ENCODE data around the gene NECAB3.
A peak's percentile ranks its signal among the peaks of the same experiment; 100 is the strongest.

DNA sequence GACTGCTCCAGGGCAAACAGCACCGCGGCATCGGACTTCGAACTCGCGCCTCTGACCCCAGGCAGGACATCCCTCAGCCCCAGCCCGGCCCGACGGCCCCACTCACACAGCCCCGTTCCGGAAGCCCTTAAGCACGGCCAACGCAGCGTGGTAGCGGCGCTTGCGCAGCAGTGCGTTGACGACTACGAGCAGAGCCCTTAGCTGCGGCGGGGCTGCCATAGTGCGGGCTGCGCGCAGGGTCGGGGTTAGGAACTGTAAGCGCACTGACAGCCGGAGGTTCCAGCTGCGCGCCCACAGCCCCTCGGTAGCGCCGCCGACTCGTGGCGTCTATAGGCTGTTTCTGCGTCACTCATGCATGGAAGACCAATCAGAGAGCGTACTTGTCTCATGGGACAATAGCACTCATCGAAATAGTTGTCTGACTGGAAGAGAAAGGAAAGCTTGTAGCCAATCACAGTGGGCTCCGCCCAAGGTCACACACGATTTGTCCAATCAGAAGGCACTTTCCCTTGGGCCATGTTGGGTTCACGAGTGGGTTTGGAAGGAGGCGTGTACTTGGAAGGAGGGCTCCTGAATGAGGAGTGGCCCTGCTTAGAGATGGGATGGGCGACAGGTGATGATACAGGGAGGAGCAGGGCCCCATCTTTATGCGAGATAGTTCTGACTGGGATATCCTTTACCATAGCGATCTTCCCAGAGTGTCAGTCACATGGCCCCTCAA is 45.9 kb upstream of the NECAB3 start, which contains the start of gene PXMP4:
- TF ChIP-seq POLR2A (IDR thresholded peaks at IDR 0.05; ENCODE audit: low read depth) = no peak
- TF ChIP-seq, protein P1, sequence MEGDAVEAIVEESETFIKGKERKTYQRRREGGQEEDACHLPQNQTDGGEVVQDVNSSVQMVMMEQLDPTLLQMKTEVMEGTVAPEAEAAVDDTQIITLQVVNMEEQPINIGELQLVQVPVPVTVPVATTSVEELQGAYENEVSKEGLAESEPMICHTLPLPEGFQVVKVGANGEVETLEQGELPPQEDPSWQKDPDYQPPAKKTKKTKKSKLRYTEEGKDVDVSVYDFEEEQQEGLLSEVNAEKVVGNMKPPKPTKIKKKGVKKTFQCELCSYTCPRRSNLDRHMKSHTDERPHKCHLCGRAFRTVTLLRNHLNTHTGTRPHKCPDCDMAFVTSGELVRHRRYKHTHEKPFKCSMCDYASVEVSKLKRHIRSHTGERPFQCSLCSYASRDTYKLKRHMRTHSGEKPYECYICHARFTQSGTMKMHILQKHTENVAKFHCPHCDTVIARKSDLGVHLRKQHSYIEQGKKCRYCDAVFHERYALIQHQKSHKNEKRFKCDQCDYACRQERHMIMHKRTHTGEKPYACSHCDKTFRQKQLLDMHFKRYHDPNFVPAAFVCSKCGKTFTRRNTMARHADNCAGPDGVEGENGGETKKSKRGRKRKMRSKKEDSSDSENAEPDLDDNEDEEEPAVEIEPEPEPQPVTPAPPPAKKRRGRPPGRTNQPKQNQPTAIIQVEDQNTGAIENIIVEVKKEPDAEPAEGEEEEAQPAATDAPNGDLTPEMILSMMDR (IDR thresholded peaks at IDR 0.05) = peak in 1 of 3 experiments; percentile 27
- TF ChIP-seq POLR2AphosphoS5 (IDR thresholded peaks at IDR 0.05) = peak; percentile 78 to 85
- no peak for TF ChIP-seq EP300 (IDR thresholded peaks at IDR 0.05)
